Coronary artery (tissue), 2 donors: Measurements from ENCODE around the gene ATG4A.

ENCODE experiments used
- DNase-seq: peaks from one replicate; pipeline ENCODE4 v3.0.0-alpha.2; 2017; ENCODE audit warnings: low spot score
- H3K27ac ChIP-seq, 2 donors: fragments of 200-600 bp; sonication (generic); one replicate each; pipeline ENCODE4 v1.5.1; 2016 to 2019
- H3K4me3 ChIP-seq: fragments of 200-600 bp; sonication (generic); 2 replicates; pipeline ENCODE4 v1.5.1; 2016; ENCODE audit warnings: mild to moderate bottlenecking, moderate library complexity
- TF ChIP-seq, protein P1 (sequence below): fragments of 200-600 bp; sonication (generic); IDR thresholded peaks from one replicate; pipeline ENCODE4 v1.5.1; 2019; ENCODE audit warnings: antibody characterized with exemption

Gene ATG4A

DNA sequence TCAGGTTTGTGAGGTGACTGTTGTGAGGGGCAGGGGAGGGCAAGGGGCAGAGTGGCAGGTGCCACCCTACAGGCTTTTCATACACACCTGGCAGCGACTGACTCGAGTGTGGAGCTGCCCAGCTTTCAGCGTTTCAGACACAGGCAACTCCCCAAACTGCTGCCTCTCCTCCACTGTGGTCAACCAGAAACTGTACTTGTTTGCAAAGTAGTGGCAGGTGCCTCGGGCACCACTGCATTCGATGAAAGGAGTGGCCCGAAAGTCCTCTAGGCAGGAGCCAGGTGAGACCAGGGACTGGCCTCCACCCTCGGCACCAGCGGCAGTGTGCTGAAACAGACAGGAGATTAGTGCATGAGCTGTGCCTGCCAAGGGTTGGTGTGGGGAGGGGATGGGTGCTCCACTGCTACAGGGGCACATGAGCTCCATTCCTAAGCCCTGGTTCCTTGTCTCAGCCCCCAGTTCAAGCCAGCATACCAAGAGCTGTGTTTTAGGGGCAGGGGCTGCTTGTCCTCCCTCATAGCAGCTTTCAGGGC lies 65.4 kb downstream of the ATG4A start:
- H3K4me3 ChIP-seq, result no peak overlapping the region
- H3K27ac ChIP-seq, result no peak overlapping the region
- TF ChIP-seq, protein P1, sequence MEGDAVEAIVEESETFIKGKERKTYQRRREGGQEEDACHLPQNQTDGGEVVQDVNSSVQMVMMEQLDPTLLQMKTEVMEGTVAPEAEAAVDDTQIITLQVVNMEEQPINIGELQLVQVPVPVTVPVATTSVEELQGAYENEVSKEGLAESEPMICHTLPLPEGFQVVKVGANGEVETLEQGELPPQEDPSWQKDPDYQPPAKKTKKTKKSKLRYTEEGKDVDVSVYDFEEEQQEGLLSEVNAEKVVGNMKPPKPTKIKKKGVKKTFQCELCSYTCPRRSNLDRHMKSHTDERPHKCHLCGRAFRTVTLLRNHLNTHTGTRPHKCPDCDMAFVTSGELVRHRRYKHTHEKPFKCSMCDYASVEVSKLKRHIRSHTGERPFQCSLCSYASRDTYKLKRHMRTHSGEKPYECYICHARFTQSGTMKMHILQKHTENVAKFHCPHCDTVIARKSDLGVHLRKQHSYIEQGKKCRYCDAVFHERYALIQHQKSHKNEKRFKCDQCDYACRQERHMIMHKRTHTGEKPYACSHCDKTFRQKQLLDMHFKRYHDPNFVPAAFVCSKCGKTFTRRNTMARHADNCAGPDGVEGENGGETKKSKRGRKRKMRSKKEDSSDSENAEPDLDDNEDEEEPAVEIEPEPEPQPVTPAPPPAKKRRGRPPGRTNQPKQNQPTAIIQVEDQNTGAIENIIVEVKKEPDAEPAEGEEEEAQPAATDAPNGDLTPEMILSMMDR, result no peak
- no peak for DNase-seq

DNA sequence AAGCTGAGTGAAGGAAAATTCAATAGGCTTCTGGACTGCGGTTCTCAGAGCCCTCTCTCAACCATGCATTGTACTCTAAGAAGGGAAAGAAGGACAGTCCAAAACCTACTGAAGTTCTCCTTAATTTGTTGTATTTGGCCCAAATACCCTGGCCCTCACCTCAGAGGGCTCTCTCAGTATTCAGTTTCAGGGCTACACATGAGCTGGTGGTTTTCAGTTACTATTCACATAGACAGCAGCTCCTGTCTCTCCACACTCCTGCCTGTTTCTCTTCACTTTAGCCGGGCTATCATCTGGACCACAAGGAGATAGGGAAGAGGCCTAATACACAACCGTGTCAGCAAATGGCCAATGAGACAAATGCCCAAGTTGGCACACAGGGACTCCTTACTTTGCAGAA lies 66.0 kb downstream of the ATG4A start:
- no peak overlapping the region for H3K27ac ChIP-seq
- no peak overlapping the region for H3K4me3 ChIP-seq
- TF ChIP-seq, protein P1, result no peak
- no peak for DNase-seq

DNA sequence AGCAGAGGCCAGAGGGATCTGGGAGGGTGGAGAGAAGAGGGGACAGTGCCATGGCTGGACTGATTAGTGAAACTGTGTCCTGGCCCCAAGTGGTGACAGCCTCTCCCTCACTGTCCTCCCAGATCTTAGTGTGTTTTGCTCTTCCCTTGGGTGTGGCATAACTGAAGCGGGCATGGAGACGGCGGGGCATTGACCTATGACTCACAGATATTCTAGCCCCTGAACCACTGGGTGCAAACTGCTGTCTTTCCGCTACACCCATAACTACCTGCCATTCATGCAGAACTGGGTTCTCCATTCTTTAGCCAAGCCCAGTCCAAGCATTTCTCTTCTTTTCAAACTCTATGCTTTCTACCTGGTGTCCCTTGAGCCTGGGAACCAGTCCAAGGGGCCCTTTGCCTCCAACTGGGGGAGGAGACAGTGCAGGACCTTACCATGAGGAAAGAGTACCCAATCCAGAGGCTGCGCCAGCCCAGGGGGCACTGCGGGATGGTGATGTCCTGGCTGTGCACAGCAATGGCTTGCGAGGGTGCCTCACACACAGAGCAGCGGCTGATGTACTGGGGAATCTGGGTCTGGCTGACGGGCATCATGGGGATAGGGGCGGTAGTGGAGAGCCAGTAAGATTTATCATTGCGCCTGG lies 67.6 kb downstream of the ATG4A start:
- DNase-seq, result no peak
- TF ChIP-seq, protein P1, result no peak
- H3K4me3 ChIP-seq, result no peak overlapping the region

GRCh38 chrX:108160309-108160708 lies 68.7 kb downstream of the ATG4A start:
- TF ChIP-seq, protein P1, result no peak
- DNase-seq, result no peak
- Histone ChIP-seq H3K4me3 (no peak overlapping the region), H3K27ac (no peak overlapping the region)

More for the DNA sequence above, 67.6 kb downstream of the ATG4A start:
- H3K27ac ChIP-seq, result no peak overlapping the region

- no peak overlapping the region for H3K27ac ChIP-seq
- TF ChIP-seq, protein P1, result no peak
- no peak for DNase-seq
- no peak overlapping the region for H3K4me3 ChIP-seq
Observed at GRCh38 chrX:108162265-108162664, 70.7 kb downstream of the ATG4A start.

DNA sequence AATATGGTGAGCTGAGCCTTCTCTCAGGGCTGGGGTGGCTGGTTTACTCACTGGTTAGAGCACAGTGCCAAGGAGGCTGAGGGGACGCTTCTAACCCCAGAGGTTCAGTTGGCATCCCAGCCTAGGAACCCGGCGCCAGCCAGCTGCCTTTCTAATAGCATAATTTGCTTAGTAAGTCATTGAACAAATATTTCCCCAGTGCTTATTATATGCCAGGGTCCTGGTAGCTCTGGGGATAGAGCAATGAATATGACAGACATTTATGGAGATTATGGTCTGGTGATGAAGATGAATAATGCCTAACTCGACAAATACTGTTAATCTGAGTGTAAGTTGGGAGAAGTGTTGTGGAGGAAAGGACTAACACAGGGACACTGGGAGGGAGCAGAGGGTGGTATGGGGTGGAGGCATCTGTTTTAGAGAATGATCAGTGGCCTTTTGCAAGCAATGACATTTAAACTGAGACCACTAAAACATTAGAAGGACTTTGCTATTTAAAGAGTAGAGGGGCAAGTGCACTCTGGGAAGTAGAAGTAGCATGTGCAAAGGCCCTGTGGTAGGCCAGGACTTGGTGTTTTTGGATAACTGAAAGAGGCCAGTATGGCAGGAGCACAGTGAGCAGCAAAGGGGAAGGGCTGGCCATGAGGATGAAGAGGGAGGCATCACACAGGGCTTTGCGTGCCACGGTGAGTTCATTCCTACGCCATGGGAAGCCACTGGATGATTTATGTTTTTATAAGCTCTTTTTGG lies 71.9 kb downstream of the ATG4A start:
- no peak for DNase-seq
- Histone ChIP-seq H3K27ac (no peak overlapping the region), H3K4me3 (no peak overlapping the region)
- TF ChIP-seq, protein P1, result no peak
